C4-2B (cell line): ENCODE measurements around the gene CYP3A7.

ENCODE experiments used
- ZFX ChIP-seq: fragments of 450-650 bp; IDR thresholded peaks from 2 replicates; pipeline ENCODE4 v1.6.1; 2017
- TF ChIP-seq, protein P1 (sequence below): fragments of 450-650 bp; conservative IDR thresholded peaks from 2 replicates; pipeline ENCODE4 v1.5.1; 2017; ENCODE audit warnings: mild to moderate bottlenecking

DNA sequence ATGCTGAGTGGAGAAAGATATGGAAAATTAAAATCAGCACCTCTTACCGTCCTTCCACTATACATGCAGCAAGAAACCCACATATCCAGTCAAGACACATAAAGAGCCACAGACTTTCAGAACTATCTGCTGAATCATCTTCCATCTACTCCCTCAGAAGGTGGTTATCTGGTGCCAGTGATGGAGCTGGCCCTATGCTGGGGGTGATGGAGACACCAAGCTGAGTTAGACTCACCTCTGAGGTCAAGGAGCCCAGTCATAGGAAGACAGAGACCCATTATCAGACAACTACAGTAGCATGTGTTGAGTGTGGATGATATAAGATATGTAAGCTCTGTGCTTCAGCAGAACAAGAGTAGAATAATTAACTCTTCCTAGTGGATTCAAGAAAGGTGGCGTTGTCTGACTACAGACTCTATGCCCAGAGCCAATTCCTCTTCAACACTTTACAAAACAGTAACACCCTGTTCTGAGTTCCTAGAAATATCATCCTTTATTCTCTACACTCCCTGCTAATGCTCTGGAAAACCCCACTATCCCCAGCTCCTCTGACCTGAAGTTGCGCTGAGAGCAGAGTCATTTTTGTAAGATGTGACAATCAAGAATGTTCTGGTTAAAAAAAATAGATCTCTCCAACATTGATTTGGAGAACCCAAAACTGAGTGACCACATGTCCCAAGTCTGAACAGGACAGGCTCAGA, 69.5 kb downstream of the CYP3A7 start:
- TF ChIP-seq, protein P1, sequence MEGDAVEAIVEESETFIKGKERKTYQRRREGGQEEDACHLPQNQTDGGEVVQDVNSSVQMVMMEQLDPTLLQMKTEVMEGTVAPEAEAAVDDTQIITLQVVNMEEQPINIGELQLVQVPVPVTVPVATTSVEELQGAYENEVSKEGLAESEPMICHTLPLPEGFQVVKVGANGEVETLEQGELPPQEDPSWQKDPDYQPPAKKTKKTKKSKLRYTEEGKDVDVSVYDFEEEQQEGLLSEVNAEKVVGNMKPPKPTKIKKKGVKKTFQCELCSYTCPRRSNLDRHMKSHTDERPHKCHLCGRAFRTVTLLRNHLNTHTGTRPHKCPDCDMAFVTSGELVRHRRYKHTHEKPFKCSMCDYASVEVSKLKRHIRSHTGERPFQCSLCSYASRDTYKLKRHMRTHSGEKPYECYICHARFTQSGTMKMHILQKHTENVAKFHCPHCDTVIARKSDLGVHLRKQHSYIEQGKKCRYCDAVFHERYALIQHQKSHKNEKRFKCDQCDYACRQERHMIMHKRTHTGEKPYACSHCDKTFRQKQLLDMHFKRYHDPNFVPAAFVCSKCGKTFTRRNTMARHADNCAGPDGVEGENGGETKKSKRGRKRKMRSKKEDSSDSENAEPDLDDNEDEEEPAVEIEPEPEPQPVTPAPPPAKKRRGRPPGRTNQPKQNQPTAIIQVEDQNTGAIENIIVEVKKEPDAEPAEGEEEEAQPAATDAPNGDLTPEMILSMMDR = no peak
- no peak for TF ChIP-seq ZFX
